ENCODE data around the gene TENT5A.

The TENT5A gene

GRCh38 chr6:81700414-81700813 is 52.1 kb downstream of the TENT5A start:
- DNase-seq (ENCODE audit: insufficient read length, low spot score) (no peak), FAIRE-seq (no peak)
- no peak for TF ChIP-seq TAF1 (IDR thresholded peaks at IDR 0.05; ENCODE audit: low read depth, low read length)
- no peak for TF ChIP-seq PAX5 (IDR thresholded peaks at IDR 0.05; ENCODE audit: insufficient read depth, low read length, severe bottlenecking)
- no peak for TF ChIP-seq POU2F2 (IDR thresholded peaks at IDR 0.05; ENCODE audit: low read depth, low read length)
- TF ChIP-seq POLR2AphosphoS5 (IDR thresholded peaks at IDR 0.05; ENCODE audit: low read depth, low read length) = no peak
- no peak for TF ChIP-seq POLR2A (IDR thresholded peaks at IDR 0.05; ENCODE audit: low read depth, low read length)

DNA sequence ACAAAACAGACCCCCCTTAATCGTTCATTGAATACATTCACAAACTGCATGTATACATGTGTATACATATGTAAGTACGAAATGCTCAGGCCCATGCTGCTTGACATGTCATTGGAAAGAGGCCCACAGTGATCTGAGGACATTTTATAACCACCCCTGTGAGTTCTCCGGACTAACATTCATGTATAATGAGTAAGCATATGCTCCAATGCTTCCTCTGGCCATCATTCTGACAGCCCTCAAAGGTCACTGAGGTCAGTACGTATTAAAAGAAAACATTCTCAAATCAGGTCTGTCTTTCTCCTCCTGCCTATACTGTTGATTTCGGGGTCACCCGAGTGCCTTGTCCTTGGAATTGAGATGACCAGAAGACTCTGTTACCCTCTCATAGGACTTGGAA is 54.9 kb downstream of the TENT5A start:
- TF ChIP-seq PAX5 (IDR thresholded peaks at IDR 0.05; ENCODE audit: insufficient read depth, low read length, severe bottlenecking) = no peak
- TF ChIP-seq POLR2A (IDR thresholded peaks at IDR 0.05; ENCODE audit: low read depth, low read length) = no peak
- TF ChIP-seq POLR2AphosphoS5 (IDR thresholded peaks at IDR 0.05; ENCODE audit: low read depth, low read length) = no peak
- no peak for TF ChIP-seq TAF1 (IDR thresholded peaks at IDR 0.05; ENCODE audit: low read depth, low read length)
- no peak for TF ChIP-seq POU2F2 (IDR thresholded peaks at IDR 0.05; ENCODE audit: low read depth, low read length)
- TF ChIP-seq SPI1 (IDR thresholded peaks at IDR 0.05; ENCODE audit: low read depth, low read length) = no peak
- FAIRE-seq = no peak
- DNase-seq (ENCODE audit: insufficient read length, low spot score) = no peak

DNA sequence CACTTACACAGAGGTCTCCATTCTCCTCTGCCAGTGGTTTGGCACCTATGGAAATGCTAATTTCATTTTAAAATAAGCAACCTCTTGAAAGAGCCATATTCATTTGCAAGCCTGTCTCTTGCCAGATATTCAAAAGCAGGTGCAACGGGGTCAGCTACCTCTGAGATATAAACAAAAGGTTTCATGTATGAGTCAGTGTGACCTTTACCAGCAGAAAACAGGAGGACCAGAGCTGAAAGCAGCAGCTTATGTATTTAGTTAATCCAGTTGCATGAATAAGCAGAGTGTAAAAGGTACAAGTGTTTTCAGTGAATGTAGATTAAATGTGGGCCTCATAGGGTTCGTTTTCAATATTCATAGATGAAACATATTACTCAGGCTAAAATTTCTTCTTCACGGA is 56.0 kb downstream of the TENT5A start:
- no peak for TF ChIP-seq POLR2A (IDR thresholded peaks at IDR 0.05; ENCODE audit: low read depth, low read length)
- no peak for TF ChIP-seq TAF1 (IDR thresholded peaks at IDR 0.05; ENCODE audit: low read depth, low read length)
- no peak for TF ChIP-seq POU2F2 (IDR thresholded peaks at IDR 0.05; ENCODE audit: low read depth, low read length)
- no peak for TF ChIP-seq SPI1 (IDR thresholded peaks at IDR 0.05; ENCODE audit: low read depth, low read length)
- TF ChIP-seq PAX5 (IDR thresholded peaks at IDR 0.05; ENCODE audit: insufficient read depth, low read length, severe bottlenecking) = no peak
- no peak for TF ChIP-seq POLR2AphosphoS5 (IDR thresholded peaks at IDR 0.05; ENCODE audit: low read depth, low read length)
- no peak for FAIRE-seq
- DNase-seq (ENCODE audit: insufficient read length, low spot score) = no peak
